SK-N-SH (cell line): Measurements from ENCODE around the gene PRSS16. TPM values are rescaled to one million over a fixed set of nuclear protein-coding genes. Genes with fewer than 3 reads are reported as not detected.

Source experiments
- CTCF ChIA-PET: fragments of 300-600, 350-600 bp; formaldehyde crosslinking; extraction: SDS; loops from one replicate; lab custom pipeline; 2021; lab: Yijun Ruan, JAX
- POLR2A ChIA-PET: fragments of 350-600 bp; sonication (Branson Sonifier 250); formaldehyde crosslinking; extraction: SDS; loops from one replicate; lab custom pipeline; 2020; ENCODE audit warnings: antibody characterized with exemption, inconsistent platforms; lab: Yijun Ruan, JAX
- DNase-seq: peaks from one replicate; pipeline ENCODE4 v3.0.0; 2012
- H2AFZ ChIP-seq: fragments of 200-600 bp; sonication (generic); 2 replicates; pipeline ENCODE4 v1.8.1; 2016; ENCODE audit warnings: antibody characterized with exemption, mild to moderate bottlenecking, low read depth
- H3F3A ChIP-seq: fragments of 200-600 bp; sonication (generic); replicated peaks from 2 replicates; pipeline ENCODE3; 2016; ENCODE audit warnings: antibody characterized with exemption, mild to moderate bottlenecking; ENCODE audit not compliant: insufficient read depth
- H3K27ac ChIP-seq, 2 experiments: fragments of 200-500 bp in 1 of 2; fragments of 200-600 bp in 1 of 2; sonication (Bioruptor generic) in 1 of 2; sonication (generic), shearing (Covaris generic) in 1 of 2; 2 replicates each; pipeline versions ENCODE4 v1.5.1 to v1.6.1; 2014 to 2016; ENCODE audit warnings: low read depth in 2 of 2, inconsistent platforms in 1 of 2, low read length in 1 of 2, mild to moderate bottlenecking in 1 of 2, mixed read lengths in 1 of 2
- H3K27me3 ChIP-seq: fragments of 200-600 bp; sonication (generic), shearing (Covaris generic); 2 replicates; pipeline ENCODE4 v1.6.1; 2016; ENCODE audit warnings: mixed run types; ENCODE audit not compliant: insufficient read depth
- H3K36me3 ChIP-seq, 2 experiments: fragments of 200-500 bp in 1 of 2; fragments of 200-600 bp in 1 of 2; sonication (Bioruptor generic) in 1 of 2; sonication (generic) in 1 of 2; replicated peaks in 1 of 2; 2 replicates each; pipeline versions ENCODE3 to v1.5.1; 2014 to 2016; ENCODE audit warnings: low read length in 1 of 2, mild to moderate bottlenecking in 1 of 2; ENCODE audit not compliant: insufficient read depth in 2 of 2, control insufficient read depth in 1 of 2
- H3K4me1 ChIP-seq, 2 experiments: fragments of 200-500 bp in 1 of 2; fragments of 200-600 bp in 1 of 2; sonication (Bioruptor generic) in 1 of 2; sonication (generic), shearing (Covaris generic) in 1 of 2; 2 replicates each; pipeline versions ENCODE4 v1.5.1 to v1.6.1; 2014 to 2016; ENCODE audit warnings: low read depth in 1 of 2, low read length in 1 of 2, mixed run types in 1 of 2; ENCODE audit not compliant: insufficient read depth in 2 of 2, control insufficient read depth in 1 of 2
- H3K4me2 ChIP-seq: fragments of 200-600 bp; sonication (generic), shearing (Covaris generic); 2 replicates; pipeline ENCODE4 v1.6.1; 2017; ENCODE audit warnings: mixed run types
- H3K4me3 ChIP-seq, 2 experiments: fragments of 200-500 bp in 1 of 2; fragments of 200-600 bp in 1 of 2; sonication (Bioruptor generic) in 1 of 2; sonication (generic), shearing (Covaris generic) in 1 of 2; 2 replicates each; pipeline versions ENCODE4 v1.5.1 to v1.8.1; 2014 to 2016; ENCODE audit warnings: low read depth in 2 of 2, inconsistent platforms in 1 of 2, low read length in 1 of 2, mild to moderate bottlenecking in 1 of 2, mixed read lengths in 1 of 2, moderate library complexity in 1 of 2
- H3K79me2 ChIP-seq: fragments of 200-600 bp; sonication (generic); 2 replicates; pipeline ENCODE4 v1.8.1; 2017; ENCODE audit warnings: mild to moderate bottlenecking; ENCODE audit not compliant: insufficient read depth
- H3K9ac ChIP-seq: fragments of 200-600 bp; sonication (generic); 2 replicates; pipeline ENCODE4 v1.6.1; 2017; ENCODE audit warnings: mixed run types
- H3K9me2 ChIP-seq: fragments of 200-600 bp; sonication (generic); 2 replicates; pipeline ENCODE4 v1.6.1; 2017; ENCODE audit warnings: mixed run types
- H3K9me3 ChIP-seq: fragments of 200-600 bp; sonication (generic); 2 replicates; pipeline ENCODE4 v1.6.1; 2017; ENCODE audit warnings: mixed run types, mild to moderate bottlenecking, moderate library complexity
- H4K20me1 ChIP-seq: fragments of 200-600 bp; sonication (generic); 2 replicates; pipeline ENCODE4 v1.6.1; 2017; ENCODE audit warnings: mild to moderate bottlenecking, mixed run types; ENCODE audit not compliant: insufficient read depth
- CHD2 ChIP-seq: fragments of 150-350 bp; IDR thresholded peaks from 2 replicates; pipeline ENCODE4 v1.6.1; 2018; ENCODE audit warnings: low read length; ENCODE audit not compliant: partially characterized antibody
- ELF1 ChIP-seq: IDR thresholded peaks from 2 replicates; pipeline ENCODE4 v1.4.0; 2012
- EP300 ChIP-seq, 2 experiments: IDR thresholded peaks; 2 replicates each; pipeline versions ENCODE4 v1.4.0 to v1.6.1; 2012; ENCODE audit warnings: borderline replicate concordance in 1 of 2, low read depth in 1 of 2, low read length in 1 of 2
- EZH2phosphoT487 ChIP-seq: fragments of 200-600 bp; sonication (generic); IDR thresholded peaks from 2 replicates; pipeline ENCODE4 v1.6.1; 2017; ENCODE audit warnings: low read depth, mixed run types, mild to moderate bottlenecking, antibody characterized with exemption, moderate library complexity, borderline replicate concordance
- FOSL2 ChIP-seq: IDR thresholded peaks from 2 replicates; pipeline ENCODE4 v1.4.0; 2012; ENCODE audit warnings: low read depth, mild to moderate bottlenecking, moderate library complexity, borderline replicate concordance
- FOXM1 ChIP-seq: IDR thresholded peaks from 2 replicates; pipeline ENCODE4 v1.4.0; 2012; ENCODE audit warnings: low read depth, mild to moderate bottlenecking
- MXI1 ChIP-seq: IDR thresholded peaks from 2 replicates; pipeline ENCODE4 v1.6.1; 2012; ENCODE audit warnings: mild to moderate bottlenecking, low read depth, low read length, improper control_type of control experiment
- RCOR1 ChIP-seq: fragments of 150-350 bp; IDR thresholded peaks from 2 replicates; pipeline ENCODE4 v1.6.1; 2017; ENCODE audit warnings: antibody characterized with exemption, low read length
- RFX5 ChIP-seq: IDR thresholded peaks from 2 replicates; pipeline ENCODE4 v1.6.1; 2012; ENCODE audit warnings: mild to moderate bottlenecking, improper control_type of control experiment, low read length
- RXRA ChIP-seq: IDR thresholded peaks from 2 replicates; pipeline ENCODE4 v1.4.0; 2012; ENCODE audit warnings: low read depth, mild to moderate bottlenecking, borderline replicate concordance
- TAF1 ChIP-seq: IDR thresholded peaks from 2 replicates; pipeline ENCODE4 v1.6.1; 2012; ENCODE audit warnings: low read depth, mild to moderate bottlenecking, low read length, moderate library complexity, borderline replicate concordance
- TCF12 ChIP-seq: IDR thresholded peaks from 2 replicates; pipeline ENCODE4 v1.4.0; 2012
- TEAD4 ChIP-seq: IDR thresholded peaks from 2 replicates; pipeline ENCODE4 v1.4.0; 2012; ENCODE audit warnings: mild to moderate bottlenecking, borderline replicate concordance; ENCODE audit not compliant: insufficient read depth
- WGBS: methylation state at CpG from one replicate; pipeline ENCODE4 v1.1.6; 2017; ENCODE audit warnings: low lambda C conversion rate; 5-methylcytosine and 5-hydroxymethylcytosine counted together
- polyA plus RNA-seq, 3 experiments: library from polyadenylated mRNA; depleted of rRNA; stranded (reverse); fragments of >200 nt; gene quantifications; 2 replicates each; pipeline ENCODE4 v1.2.3, GENCODE V29; 2012
- TF ChIP-seq, protein P1 (sequence below): IDR thresholded peaks from 2 replicates; pipeline ENCODE4; 2012
- TF ChIP-seq, protein P2 (sequence below): IDR thresholded peaks from 2 replicates; pipeline ENCODE4 v1.6.1; 2012; ENCODE audit warnings: mild to moderate bottlenecking, low read depth, low read length, moderate library complexity
- TF ChIP-seq, protein P3 (sequence below): IDR thresholded peaks from 2 replicates; pipeline ENCODE4 v1.4.0; 2012; ENCODE audit warnings: low read depth, borderline replicate concordance
- TF ChIP-seq, protein P4 (sequence below): fragments of 200-600 bp; sonication (generic); IDR thresholded peaks from 2 replicates; pipeline ENCODE4 v1.6.1; 2017; ENCODE audit warnings: antibody characterized with exemption, mild to moderate bottlenecking, moderate library complexity
- TF ChIP-seq, protein P5 (sequence below): IDR thresholded peaks from 2 replicates; pipeline ENCODE4 v1.4.0; 2012; ENCODE audit warnings: low read depth, borderline replicate concordance
- TF ChIP-seq, protein P6 (sequence below): IDR thresholded peaks from 2 replicates; pipeline ENCODE4 v1.4.0; 2012; ENCODE audit warnings: low read depth
- TF ChIP-seq, protein P7 (sequence below): fragments of 150-350 bp; IDR thresholded peaks from 2 replicates; pipeline ENCODE4 v1.6.1; 2017; ENCODE audit warnings: antibody characterized with exemption, low read length, low read depth, borderline replicate concordance

The PRSS16 gene
- polyA plus RNA-seq, 1 of the 3 experiments (the other 2 are of a cell fraction), result 0.07 TPM

DNA sequence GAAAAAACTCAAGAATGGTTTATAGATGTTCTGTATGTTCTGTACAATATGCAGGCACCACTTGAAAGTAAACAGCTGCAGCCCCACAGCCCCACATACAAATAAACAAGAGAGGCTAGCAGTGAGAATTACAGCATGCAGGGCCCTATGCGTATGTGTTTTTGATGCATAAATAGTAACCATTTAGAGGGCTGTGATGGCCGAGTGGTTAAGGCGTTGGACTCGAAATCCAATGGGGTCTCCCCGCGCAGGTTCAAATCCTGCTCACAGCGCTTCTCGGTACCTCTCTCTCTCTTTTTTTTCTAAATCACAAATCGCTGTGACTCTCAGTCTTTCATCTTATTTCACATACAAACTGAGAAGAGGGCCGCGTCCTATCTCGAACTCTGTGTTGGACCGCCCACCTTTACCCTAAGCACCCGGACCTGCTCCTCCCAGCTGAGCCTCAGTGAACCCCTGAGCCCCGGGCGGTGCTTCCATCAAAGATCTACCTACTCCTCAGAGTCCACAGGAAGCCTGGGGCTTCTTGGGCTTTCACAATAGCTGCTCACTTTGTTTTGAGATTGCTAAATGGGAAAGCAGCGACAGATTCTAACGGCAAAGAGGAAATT, 37.7 kb upstream of the PRSS16 start:
- Histone ChIP-seq H4K20me1 (no peaks in the 10 kb centered on the region), H3K27me3 (peaks cover 24% of the 10 kb centered on the region; the same call in 1 of the 2 replicates), H3F3A (no peaks in the 10 kb centered on the region), H3K79me2 (no peaks in the 10 kb centered on the region), H3K9ac (no peak overlapping the region), H3K36me3 (no peaks in the 10 kb centered on the region), H3K4me1 (no peaks in the 10 kb centered on the region), H3K4me3 (no peak overlapping the region), H2AFZ (no peak overlapping the region), H3K4me2 (no peak overlapping the region), H3K27ac (no peak overlapping the region), H3K9me3 (no peaks in the 10 kb centered on the region), H3K9me2 (no peaks in the 10 kb centered on the region)
- TF ChIP-seq CHD2 (no peak), TAF1 (no peak), TCF12 (no peak), RFX5 (no peak), RCOR1 (no peak), EZH2phosphoT487 (no peak), TEAD4 (no peak), RXRA (no peak), ELF1 (no peak), FOXM1 (no peak), FOSL2 (no peak), EP300 (IDR thresholded peaks at IDR 0.05; ENCODE audit: borderline replicate concordance in 1 of 2, low read depth in 1 of 2, low read length in 1 of 2) (no peak), MXI1 (no peak)
- TF ChIP-seq, protein P1, sequence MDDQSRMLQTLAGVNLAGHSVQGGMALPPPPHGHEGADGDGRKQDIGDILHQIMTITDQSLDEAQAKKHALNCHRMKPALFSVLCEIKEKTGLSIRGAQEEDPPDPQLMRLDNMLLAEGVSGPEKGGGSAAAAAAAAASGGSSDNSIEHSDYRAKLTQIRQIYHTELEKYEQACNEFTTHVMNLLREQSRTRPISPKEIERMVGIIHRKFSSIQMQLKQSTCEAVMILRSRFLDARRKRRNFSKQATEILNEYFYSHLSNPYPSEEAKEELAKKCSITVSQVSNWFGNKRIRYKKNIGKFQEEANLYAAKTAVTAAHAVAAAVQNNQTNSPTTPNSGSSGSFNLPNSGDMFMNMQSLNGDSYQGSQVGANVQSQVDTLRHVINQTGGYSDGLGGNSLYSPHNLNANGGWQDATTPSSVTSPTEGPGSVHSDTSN, result no peak
- TF ChIP-seq, protein P2, sequence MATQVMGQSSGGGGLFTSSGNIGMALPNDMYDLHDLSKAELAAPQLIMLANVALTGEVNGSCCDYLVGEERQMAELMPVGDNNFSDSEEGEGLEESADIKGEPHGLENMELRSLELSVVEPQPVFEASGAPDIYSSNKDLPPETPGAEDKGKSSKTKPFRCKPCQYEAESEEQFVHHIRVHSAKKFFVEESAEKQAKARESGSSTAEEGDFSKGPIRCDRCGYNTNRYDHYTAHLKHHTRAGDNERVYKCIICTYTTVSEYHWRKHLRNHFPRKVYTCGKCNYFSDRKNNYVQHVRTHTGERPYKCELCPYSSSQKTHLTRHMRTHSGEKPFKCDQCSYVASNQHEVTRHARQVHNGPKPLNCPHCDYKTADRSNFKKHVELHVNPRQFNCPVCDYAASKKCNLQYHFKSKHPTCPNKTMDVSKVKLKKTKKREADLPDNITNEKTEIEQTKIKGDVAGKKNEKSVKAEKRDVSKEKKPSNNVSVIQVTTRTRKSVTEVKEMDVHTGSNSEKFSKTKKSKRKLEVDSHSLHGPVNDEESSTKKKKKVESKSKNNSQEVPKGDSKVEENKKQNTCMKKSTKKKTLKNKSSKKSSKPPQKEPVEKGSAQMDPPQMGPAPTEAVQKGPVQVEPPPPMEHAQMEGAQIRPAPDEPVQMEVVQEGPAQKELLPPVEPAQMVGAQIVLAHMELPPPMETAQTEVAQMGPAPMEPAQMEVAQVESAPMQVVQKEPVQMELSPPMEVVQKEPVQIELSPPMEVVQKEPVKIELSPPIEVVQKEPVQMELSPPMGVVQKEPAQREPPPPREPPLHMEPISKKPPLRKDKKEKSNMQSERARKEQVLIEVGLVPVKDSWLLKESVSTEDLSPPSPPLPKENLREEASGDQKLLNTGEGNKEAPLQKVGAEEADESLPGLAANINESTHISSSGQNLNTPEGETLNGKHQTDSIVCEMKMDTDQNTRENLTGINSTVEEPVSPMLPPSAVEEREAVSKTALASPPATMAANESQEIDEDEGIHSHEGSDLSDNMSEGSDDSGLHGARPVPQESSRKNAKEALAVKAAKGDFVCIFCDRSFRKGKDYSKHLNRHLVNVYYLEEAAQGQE, result no peak
- TF ChIP-seq, protein P3, sequence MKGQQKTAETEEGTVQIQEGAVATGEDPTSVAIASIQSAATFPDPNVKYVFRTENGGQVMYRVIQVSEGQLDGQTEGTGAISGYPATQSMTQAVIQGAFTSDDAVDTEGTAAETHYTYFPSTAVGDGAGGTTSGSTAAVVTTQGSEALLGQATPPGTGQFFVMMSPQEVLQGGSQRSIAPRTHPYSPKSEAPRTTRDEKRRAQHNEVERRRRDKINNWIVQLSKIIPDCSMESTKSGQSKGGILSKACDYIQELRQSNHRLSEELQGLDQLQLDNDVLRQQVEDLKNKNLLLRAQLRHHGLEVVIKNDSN, result no peak
- TF ChIP-seq, protein P4, sequence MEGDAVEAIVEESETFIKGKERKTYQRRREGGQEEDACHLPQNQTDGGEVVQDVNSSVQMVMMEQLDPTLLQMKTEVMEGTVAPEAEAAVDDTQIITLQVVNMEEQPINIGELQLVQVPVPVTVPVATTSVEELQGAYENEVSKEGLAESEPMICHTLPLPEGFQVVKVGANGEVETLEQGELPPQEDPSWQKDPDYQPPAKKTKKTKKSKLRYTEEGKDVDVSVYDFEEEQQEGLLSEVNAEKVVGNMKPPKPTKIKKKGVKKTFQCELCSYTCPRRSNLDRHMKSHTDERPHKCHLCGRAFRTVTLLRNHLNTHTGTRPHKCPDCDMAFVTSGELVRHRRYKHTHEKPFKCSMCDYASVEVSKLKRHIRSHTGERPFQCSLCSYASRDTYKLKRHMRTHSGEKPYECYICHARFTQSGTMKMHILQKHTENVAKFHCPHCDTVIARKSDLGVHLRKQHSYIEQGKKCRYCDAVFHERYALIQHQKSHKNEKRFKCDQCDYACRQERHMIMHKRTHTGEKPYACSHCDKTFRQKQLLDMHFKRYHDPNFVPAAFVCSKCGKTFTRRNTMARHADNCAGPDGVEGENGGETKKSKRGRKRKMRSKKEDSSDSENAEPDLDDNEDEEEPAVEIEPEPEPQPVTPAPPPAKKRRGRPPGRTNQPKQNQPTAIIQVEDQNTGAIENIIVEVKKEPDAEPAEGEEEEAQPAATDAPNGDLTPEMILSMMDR, result no peak
- TF ChIP-seq, protein P5, sequence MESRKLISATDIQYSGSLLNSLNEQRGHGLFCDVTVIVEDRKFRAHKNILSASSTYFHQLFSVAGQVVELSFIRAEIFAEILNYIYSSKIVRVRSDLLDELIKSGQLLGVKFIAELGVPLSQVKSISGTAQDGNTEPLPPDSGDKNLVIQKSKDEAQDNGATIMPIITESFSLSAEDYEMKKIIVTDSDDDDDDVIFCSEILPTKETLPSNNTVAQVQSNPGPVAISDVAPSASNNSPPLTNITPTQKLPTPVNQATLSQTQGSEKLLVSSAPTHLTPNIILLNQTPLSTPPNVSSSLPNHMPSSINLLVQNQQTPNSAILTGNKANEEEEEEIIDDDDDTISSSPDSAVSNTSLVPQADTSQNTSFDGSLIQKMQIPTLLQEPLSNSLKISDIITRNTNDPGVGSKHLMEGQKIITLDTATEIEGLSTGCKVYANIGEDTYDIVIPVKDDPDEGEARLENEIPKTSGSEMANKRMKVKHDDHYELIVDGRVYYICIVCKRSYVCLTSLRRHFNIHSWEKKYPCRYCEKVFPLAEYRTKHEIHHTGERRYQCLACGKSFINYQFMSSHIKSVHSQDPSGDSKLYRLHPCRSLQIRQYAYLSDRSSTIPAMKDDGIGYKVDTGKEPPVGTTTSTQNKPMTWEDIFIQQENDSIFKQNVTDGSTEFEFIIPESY, result no peak
- TF ChIP-seq, protein P6, sequence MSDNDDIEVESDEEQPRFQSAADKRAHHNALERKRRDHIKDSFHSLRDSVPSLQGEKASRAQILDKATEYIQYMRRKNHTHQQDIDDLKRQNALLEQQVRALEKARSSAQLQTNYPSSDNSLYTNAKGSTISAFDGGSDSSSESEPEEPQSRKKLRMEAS, result no peak
- TF ChIP-seq, protein P7, sequence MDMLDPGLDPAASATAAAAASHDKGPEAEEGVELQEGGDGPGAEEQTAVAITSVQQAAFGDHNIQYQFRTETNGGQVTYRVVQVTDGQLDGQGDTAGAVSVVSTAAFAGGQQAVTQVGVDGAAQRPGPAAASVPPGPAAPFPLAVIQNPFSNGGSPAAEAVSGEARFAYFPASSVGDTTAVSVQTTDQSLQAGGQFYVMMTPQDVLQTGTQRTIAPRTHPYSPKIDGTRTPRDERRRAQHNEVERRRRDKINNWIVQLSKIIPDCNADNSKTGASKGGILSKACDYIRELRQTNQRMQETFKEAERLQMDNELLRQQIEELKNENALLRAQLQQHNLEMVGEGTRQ, result no peak
- 52% methylated on average over 18 of the region's 18 CpGs for WGBS
- POLR2A ChIA-PET, result no interaction called here
- CTCF ChIA-PET, result no interaction called here
- DNase-seq, result no peak
